Measurements from ENCODE around the gene TSHZ2.
"Not testable (repeated sequence)": the region's sequence is repeated elsewhere in the genome, so short reads cannot be mapped to it uniquely, and the experiment has no call there.

Gene TSHZ2

GRCh38 chr20:52965380-52965779, 6.8 kb upstream of the TSHZ2 start:
- DNase-seq, result no peak

- no peak for DNase-seq
Observed at GRCh38 chr20:52965819-52966218, 6.3 kb upstream of the TSHZ2 start.

- not testable (repeated sequence) for DNase-seq
Observed at GRCh38 chr20:52966543-52966942, 5.6 kb upstream of the TSHZ2 start.

- no peak for DNase-seq
Observed at GRCh38 chr20:52971498-52972189, 514 bp upstream of the TSHZ2 start.

GRCh38 chr20:52972965-52973819, 1.0 kb downstream of the TSHZ2 start:
- DNase-seq, result no peak

- no peak for DNase-seq
Observed at GRCh38 chr20:52974179-52974594, 2.0 kb downstream of the TSHZ2 start.

- DNase-seq, result no peak
Observed at GRCh38 chr20:52975029-52975732, 3.0 kb downstream of the TSHZ2 start.

GRCh38 chr20:52975803-52976531, 3.8 kb downstream of the TSHZ2 start:
- DNase-seq, result no peak

- no peak for DNase-seq
Observed at GRCh38 chr20:52978851-52979250, 6.7 kb downstream of the TSHZ2 start.

GRCh38 chr20:52981051-52981450, 8.9 kb downstream of the TSHZ2 start:
- DNase-seq, result no peak

- DNase-seq, result no peak
Observed at GRCh38 chr20:52983726-52984450, 11.7 kb downstream of the TSHZ2 start.

GRCh38 chr20:52984451-52984810, 12.3 kb downstream of the TSHZ2 start:
- DNase-seq, result no peak

- DNase-seq, result no peak
Observed at GRCh38 chr20:52985687-52986086, 13.5 kb downstream of the TSHZ2 start.

- DNase-seq, result no peak
Observed at GRCh38 chr20:52987295-52987694, 15.1 kb downstream of the TSHZ2 start.

GRCh38 chr20:52991830-52992229, 19.7 kb downstream of the TSHZ2 start:
- no peak for DNase-seq

- no peak for DNase-seq
Observed at GRCh38 chr20:52992632-52993031, 20.5 kb downstream of the TSHZ2 start.

GRCh38 chr20:52993076-52993475, 20.9 kb downstream of the TSHZ2 start:
- no peak for DNase-seq

- DNase-seq, result no peak
Observed at GRCh38 chr20:52994184-52994970, 22.2 kb downstream of the TSHZ2 start.

- no peak for DNase-seq
Observed at GRCh38 chr20:52996130-52996529, 24.0 kb downstream of the TSHZ2 start.

GRCh38 chr20:52996658-52997057, 24.5 kb downstream of the TSHZ2 start:
- DNase-seq, result no peak

- DNase-seq, result no peak
Observed at GRCh38 chr20:52998268-52998667, 26.1 kb downstream of the TSHZ2 start.

GRCh38 chr20:52999040-52999439, 26.9 kb downstream of the TSHZ2 start:
- no peak for DNase-seq

All from DMS79 (cell line).